Stimulated activated CD4-positive, alpha-beta T cell treated with anti-CD3 and anti-CD28 coated beads, Interleukin-4, amount 100 ng/mL, for 4 hours (primary cell): ENCODE results near the gene COL20A1.

Experiments
- DNase-seq, 2 experiments: peaks; one replicate each; pipeline ENCODE4 v3.0.0-alpha.2; 2020

The COL20A1 gene

DNA sequence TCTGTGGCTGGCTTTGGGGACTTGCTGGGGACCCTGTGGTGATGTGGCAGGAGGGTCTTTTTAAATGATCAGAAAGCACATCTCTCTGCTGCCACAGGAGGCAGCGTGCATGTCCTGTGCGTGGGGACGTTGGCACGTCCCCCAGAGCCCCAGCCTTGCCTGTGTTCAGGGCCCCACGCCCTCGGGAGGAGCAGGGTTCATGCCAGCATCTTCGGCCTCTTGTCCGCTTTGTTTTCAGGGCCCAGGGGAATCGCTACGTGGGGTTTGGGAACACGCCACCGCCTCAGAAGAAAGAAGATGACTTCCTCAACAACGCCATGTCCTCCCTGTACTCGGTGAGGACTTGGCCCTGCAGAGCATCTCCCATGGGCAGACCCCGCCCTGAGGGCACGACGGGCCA, 14.3 kb upstream of the COL20A1 start:
- DNase-seq = no peak

DNA sequence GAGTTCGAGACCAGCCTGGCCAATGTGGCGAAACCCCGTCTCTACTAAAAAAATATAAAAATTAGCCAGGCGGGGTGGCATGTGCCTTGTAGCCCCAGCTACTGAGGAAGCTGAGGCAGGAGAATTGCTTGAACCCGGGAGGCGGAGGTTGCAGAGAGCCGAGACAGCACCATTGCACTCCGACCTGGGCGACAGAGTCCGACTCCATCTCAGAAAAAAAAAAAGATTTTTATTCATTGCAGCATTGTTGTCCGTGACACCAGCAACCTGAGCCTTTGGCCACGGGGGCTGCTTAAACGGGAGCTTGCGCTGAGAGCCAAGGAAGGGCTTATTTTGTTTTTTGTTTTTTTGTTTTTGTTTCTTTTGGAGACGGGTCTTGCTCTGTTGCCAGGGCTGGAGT, 13.1 kb upstream of the COL20A1 start:
- no peak for DNase-seq

DNA sequence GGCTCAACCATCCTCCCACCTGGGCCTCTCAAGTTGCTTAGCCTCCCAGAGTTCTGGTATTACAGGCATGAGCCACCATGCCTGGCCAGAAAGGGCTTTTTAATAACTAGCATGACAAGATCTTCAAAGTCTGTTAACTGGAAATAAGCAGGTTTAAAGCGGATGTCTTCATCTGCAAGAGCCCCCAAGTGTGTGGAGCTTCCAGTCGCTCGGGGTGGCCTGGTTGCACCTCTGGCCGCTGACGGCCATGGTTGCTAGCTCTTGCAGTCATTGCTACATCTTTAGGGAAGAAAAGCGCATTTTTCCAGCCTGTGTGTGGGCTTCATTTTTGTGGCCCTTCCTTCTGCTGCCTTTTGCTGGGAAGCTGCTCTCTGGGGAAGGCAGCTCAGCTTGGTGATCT, 12.6 kb upstream of the COL20A1 start:
- DNase-seq = no peak

DNA sequence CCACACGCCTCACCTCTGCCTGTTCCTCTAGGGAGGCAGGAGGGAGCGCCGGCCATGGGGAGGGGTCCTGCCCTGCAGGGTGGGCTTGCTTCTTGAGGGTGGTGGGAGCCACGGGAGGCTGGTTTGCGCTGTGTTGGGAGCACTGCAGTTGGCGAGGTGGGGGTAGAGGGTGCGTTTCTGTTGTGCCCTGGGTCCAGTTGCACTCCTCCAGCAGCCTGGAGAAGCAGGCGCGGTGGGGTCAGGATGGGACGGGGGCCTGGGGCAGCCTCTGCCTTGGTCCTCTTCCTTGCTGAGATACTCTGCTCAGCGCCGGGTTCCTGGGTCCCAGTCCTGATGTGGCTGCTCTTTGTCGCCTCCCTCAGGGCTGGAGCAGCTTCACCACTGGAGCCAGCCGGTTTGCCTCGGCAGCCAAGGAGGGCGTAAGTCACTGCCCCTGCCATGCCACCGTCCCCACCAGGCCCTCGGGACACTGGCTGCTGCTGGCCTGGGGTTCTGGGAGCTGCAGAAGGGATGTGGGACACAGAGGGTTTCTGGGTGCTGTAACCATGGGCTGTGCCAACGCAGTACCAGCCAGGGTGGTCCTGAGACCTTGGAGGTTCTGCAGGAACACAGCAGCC, 11.9 kb upstream of the COL20A1 start:
- DNase-seq = no peak

DNA sequence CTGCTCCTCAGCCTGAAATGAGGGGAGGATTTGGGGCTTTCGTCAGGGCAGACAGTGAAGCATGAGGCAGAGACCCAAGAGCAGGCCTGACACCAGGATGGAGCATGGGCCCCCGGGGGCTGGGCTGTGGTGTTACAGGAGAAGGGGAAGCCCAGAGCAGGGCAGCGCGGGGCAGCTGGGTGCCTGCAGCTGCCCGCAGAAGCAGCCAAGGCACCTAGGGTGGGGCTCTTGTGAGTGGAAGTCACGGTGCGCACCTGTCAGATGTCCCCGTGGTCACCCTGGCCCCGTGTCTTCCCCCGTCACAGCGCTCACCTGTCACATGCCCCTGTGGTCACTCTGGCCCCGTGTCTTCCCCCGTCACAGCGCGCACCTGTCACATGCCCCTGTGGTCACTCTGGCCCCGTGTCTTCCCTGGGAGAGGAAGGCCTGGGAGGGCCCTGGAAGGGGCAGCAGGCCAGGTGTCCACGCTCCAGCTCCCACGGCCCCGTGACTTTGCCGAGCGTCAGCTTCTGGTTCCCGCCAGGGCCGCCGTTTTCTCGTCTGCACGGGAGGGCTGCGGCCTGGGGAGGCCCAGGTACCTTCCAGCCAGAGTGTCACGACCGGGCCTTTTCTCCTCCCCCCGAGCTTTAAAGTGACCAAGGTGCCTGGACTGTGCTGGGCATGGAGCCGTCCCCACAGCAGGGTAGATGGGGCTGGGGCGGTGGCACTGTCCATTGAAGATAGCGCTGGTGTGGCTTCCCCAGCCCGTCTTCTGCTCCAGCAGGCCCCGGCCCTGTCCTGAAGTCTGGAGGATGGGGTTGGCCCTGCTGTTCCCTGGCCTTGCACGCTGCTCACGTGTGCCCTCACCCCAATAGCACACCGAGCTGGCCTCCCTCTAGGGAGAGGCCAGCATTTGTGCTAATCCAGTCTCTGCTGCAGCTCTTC, 11.0 kb upstream of the COL20A1 start:
- DNase-seq = no peak

DNA sequence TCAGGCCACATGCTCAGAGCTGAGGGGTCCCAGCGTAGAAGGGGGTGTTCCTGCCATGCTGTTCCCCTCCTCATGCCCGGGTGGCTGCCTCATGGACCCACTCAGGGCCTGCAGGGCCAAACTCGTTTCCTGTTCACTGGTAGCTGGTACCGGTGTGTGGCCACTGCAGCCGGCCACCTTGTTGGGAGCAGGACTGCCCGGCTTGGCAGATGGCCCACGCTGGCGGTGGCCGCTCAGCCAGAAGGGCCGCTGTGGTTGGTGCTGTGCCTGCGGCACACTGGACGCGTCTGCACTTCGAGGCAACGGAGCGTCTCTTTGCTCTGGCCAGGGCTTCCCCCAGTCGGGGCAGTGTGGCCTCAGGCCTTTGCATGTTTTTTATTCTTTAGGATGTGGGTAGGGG, 10.0 kb upstream of the COL20A1 start:
- no peak for DNase-seq

DNA sequence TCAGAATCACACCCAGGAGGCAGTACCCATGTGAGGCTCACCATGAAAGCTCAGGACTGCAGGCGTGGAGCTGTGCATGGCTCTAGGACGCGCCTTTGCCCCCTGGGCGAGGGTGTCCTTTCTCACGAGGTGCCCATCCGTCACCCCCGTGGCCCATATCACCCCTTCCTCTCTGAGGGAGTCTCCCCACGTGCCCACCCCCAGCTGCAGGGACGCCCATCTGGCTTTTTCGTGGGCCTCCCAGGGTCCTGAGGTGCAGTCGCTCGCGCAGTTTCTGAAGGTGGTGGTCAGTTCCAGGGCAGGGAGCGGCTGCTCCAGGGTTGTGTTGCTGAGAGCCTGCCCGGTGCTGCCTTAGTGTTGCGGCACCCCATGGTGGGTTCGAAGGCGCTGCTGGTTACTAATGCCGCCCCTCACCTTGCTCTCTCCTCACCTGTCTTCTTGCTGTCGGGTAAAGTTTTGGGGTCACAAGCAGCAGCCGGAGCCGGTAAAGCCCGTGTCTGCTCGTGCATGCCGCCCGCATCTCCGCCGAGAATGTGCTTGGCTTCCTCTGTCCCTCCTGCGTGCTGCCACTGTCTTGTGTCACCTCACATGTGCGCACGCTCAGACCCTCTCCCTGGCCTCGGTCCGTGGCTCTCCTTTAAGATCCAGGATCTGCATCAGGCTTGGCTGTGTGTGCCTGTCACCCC, 9.4 kb upstream of the COL20A1 start:
- DNase-seq = no peak

DNA sequence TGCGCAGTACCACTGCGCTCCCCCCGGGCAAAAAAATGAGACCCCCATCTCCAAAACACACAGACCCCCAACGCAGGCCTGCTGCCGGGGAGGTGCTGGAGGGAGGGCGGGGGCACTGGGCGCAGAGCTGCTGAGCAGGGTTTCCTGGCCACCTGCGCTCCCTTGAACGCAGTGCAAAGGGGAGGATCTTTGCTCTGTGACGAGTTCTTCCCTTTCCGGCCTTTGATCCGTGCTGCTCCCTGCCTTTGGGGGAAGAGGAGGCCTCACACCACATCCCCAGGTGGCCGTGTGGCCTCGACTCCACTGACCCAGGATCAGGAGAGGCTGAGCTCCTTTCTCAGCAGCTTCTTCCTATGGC, 8.9 kb upstream of the COL20A1 start:
- no peak for DNase-seq

DNA sequence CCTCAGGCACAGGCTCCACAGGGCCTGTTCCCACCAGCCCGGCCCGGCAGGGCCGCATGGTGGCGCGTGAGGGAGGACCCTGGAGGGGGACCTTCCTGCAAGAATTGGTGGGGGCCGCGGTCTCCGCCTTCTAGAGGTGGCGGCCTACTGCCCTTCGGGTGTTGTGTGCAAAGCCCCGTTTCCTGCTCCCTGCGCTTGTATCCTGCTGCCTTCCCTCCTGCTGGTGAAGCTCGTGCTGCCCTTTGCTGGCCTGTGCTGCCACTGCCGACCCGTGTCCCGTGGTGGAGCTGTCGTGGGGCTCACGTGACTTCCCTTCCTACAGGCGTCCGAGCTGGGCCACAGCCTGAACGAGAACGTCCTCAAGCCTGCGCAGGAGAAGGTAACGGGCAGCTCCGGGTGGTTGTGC, 8.4 kb upstream of the COL20A1 start:
- no peak for DNase-seq

DNA sequence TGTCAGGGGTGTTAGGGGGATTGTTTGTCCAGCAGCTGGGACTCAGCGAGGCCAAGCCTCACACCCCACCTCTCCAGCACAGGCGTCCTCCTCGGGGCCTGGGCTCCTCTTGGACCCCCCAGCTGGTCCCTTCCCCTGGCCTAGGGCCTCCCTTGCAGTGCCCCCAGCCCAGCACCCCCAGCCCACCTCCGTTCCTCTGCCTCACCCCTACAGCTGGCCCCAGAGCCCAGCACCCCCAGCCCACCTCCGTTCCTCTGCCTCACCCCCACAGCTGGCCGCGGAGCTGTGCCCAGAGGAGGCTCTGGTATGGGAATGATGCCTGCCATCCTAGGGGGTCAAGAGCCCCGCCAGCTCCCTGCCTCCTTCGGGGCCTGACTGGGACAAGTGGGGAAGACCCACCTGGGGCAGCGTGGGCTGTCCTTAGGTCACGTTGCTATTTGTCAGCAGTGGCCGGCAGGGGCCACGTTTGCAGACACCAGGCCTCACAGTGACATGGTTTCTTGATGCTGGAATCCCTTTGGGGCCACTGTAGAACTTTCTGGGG, 7.9 kb upstream of the COL20A1 start:
- no peak for DNase-seq

DNA sequence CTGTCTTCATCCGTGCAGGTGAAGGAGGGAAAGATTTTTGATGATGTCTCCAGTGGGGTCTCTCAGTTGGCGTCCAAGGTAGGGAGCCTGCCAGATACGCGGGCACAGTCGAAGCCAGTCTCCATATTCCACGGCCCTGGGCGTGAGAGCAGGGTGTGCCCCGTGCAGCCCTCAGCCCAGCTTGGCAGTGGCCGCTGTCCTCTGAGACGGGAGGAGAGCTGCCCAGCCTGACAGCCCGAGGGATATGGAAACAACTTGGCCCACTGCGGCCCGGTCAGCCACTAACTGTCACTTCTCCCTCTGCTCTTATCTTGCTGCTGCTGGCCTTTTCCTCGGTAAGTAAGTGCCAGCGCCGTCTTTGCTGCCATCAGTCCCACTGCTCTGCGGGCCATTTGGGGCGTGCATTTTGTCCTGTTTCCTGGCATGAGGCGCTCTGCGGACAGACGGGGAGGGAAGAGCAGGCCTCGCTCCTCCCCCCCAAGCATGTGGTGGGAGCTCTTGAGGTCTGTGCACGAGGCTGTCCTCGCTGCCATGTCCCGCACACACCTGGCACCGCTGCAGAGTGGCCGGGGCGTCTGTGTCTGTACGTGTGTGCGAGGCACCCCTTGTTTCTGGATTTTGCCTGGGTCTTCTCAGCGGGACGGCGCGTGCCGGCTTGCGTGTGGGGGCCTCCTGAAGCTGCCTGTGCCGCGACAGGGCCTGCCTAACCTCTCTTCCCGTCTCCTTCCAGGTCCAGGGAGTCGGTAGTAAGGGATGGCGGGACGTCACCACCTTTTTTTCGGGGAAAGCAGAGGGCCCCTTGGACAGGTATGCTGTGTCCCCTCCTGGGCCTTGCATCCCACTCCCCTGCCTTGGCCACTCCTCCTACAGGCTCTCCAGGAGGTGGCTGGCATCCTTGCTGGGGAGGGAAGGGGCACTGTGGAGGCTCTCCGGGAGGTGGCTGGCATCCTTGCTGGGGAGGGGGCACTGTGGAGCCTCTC, 7.1 kb upstream of the COL20A1 start:
- DNase-seq = no peak

DNA sequence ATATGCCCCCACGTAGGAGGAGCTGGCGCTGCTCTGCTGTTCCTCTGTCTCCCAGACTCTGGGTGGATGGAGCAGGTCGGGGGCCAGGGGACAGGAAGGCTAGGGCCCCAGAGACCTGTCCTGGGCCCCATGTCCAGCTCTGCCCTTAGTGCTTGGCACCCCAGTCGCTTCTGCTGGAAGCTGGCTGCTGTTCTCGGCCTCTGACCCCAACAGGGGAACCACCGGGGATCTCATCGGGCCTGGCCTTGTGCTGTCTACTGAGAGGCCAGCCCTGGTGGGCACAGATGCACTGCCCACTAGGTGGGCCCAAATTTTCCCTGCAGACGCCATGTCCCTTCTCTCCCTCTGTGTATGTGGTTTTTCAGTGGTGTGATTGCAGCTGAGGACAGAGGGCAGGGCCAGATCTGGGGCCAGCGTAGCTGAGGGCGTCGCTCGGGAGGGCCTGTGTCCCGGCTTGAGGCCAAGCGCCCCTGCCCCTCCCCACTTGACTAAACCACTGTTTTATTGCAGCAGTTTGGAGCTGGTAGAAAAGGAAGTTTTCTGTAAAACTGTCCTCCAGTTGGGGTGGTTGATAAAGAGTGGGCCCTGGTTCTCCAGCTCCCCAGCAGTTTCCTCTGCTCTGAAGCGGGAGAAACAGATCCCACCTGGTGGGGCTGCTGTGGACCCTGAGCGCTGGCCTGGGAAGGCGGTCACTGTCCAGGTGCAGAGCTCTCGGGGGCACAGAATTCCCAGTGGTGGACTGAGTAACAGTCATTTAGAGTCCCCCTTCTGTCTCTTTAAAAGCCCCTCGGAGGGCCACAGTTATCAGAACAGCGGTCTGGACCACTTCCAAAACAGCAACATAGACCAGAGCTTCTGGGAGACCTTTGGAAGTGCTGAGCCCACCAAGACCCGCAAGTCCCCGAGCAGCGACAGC, 5.9 kb upstream of the COL20A1 start:
- no peak for DNase-seq

DNA sequence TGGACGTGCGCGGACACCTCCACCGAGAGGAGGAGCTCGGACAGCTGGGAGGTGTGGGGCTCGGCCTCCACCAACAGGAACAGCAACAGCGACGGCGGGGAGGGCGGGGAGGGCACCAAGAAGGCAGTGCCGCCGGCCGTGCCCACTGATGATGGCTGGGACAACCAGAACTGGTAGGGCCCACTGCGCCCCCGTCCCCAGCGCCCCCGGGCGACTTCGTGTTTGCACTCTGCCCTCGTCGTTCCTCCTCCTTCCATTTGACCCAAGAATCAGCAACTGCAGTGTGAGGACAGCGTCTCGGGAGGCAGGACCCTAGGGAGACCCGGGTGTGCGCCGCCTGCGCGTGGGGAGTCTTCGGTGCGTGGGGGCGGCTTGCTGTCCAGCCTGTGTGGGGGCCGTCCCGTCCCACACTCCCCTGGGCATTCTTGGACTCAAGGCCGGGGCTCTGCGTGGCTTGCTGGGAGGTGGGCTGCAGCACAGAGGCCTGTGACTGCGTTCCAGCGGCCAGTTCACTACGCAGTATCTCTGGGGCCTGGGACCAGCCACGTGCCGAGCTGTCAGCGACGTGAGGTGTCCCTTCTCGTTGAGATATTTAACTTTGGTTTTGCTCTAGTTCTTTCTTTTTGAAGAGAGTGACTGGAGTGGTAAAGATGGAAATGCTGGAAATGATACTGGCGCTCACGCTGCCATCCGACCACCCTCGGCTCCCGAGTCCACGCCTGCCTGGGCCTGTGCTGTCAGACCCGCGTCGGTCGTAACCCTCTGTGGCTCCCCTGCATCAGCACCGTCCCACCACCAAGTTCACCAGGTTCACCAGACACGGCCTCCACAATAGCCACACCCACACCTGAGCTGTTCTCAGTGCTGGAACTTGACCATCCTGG, 5.0 kb upstream of the COL20A1 start:
- DNase-seq = no peak

DNA sequence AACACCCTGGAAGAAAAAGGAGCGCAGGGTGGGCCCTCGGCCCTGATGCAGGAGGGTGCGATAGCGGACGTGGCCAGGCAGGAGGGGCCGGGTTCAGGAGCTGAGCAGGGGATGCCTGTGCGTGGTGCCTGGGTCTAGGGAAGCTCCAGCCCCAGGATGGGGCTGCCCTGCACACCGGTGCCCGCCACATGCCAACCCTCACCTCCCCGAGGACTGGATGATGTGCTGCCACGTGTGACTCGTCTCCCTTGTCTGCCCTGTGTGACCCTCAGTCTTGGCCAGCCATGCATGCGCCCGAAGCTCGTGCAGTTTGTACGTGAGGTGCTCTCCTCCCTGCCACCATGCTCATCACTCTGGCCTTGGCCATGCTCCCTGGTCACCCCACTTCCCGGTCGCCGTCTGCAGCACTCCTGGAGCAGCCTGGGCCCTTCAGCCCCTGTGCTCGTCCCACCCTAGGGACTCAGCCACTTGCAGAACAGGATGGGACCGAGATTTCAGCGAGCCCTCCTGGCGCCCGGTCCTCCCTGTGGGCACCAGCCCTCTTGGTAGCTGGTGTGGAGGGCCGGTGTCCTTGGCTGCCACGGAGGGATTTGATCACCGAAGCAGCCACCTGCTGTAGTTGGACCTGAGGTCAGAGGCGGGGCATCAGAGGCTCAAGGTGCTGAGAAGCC, 4.3 kb upstream of the COL20A1 start:
- DNase-seq = no peak

DNA sequence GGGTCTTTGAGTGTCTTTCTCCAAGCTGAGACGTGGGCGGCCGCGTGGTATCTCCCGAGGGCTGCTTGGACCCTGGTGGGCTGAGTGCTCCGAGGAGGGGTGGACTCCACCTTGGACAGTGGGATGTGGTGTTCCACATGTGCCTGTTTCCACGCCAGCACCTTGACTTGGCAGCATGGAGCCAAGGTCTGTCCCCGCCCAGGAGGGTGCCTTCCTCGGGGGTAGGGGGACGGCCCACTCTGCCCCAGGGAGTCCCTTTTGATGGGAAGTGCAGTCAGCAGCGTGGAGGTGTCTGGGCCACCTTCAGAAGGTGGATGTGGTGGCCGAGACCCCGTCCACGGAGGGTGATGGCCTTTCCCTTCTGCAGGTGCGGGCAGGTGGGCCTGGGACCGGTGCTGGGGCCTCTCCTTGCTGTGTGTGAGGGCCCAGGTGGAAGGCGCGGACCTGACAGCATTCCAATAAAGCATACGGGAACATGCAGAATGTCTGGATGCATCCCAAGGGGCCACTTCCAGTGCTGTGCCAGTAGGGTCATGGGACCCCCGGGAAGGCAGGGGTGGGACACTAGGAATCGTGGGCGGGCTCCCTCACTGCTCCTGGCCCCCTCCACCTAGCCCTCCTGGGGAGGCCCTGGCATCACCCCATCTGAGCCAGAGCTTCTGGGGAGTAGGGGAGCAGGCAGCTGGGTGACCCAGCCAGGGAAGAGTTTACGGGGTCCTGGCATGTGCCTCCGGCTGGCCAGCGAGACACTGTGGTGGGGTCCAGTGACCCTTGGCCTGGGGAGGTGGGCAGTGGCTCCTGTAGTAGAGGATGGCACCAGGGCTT, 3.5 kb upstream of the COL20A1 start:
- no peak for DNase-seq

DNA sequence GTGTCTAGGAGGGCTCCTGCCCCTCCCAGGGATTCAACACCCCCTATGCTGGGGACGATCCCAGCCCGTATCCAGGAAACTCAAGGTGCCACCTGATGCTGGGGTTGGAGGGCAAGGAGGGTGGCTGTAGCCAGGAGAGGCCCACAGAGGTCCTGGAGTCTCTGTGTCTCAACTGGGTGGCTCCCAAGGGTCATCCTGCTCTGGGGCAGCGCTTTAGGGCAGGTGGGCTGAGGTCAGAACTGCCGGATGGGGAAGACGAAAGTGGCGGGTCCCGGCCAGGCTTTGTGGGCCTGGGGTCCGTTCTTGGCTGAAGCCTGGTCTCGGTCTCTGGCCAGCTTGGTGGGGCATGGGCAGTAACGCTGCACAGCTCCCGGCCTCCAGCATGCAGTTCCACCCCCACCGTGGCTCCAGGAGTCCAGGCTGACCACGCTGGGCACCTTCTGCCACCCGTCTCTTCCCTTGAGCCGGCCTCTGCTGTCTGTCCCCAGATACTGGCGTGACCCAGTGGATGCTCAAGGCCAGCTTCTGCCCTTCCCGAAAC, 2.8 kb upstream of the COL20A1 start:
- DNase-seq = no peak

DNA sequence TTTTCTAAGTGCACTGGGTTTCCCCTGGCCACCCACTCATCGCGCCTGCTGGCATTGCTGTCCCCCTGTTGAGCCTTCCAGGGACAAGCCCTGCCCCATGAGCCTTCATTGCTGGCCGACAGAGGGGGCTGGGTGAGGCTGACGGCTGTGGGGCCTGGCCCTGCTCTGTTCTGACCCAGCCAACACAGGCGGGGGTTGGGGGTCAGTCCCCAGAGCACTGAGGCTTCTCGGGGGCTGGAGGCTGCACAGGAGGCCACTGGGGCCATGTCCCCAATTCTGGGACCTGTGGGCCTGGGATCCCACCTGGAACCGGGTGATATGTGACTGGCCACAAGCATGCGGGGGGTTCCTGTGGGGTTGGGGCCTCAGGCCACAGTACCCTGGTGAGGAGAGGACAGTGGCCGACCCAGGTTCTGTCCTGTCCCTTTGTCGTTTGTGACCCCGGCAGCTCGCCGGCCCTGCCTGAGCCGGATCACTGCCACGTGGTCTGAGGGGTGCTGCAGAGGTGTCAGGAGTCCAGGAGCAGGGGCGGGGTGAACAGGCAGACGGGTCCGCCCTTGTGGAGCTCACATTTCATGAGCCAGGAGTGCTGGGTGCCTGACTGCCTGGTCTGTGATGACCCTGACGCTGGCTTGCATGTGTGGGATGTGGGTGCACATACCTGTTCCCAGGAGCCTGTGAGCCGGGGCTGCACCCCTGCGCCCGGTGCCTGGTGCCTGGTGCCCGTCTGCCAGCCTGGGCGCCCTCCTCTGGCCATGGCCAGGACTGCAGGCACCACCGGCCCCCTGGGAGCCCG, 2.1 kb upstream of the COL20A1 start:
- peak; percentile 31 to 69 for DNase-seq

DNA sequence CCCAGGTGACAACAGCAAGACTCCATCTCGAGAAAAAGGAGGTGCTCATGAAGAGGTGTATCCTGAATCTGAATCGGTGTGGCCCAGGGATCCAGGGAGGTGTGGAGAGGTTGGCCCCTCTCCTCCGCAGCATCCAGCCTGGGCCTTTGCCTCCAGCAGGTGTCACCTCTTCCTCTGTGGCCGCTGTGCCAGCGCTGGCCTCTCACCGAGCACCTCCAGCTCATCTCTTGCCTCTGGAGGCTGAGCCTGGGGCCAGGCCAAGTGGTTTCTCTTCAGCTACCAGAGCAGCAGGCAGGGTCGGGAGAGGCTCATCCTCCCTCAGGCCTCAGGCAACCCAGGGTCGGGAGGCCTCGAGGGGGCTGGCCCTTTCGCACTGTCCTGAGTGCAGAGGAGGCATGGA, 1.2 kb upstream of the COL20A1 start:
- DNase-seq = no peak
